Ectodermal cell (in vitro differentiated cells): ENCODE data around the gene BRD9.
"Not testable (repeated sequence)": the region's sequence is repeated elsewhere in the genome, so short reads cannot be mapped to it uniquely, and the experiment has no call there.

ENCODE experiments used
- H3K27ac ChIP-seq: 2 replicates; pipeline ENCODE4 v1.7.0; 2013; ENCODE audit warnings: mild to moderate bottlenecking, low read depth, low read length; ENCODE audit not compliant: insufficient read depth, poor library complexity, severe bottlenecking
- H3K27me3 ChIP-seq: 2 replicates; pipeline ENCODE4 v1.7.0; 2013; ENCODE audit warnings: mild to moderate bottlenecking, low read length; ENCODE audit not compliant: insufficient read depth, control insufficient read depth, poor library complexity, severe bottlenecking
- H3K36me3 ChIP-seq: one replicate; pipeline ENCODE4 v1.7.0; 2013; ENCODE audit warnings: low read length; ENCODE audit not compliant: control insufficient read depth, insufficient read depth
- H3K4me1 ChIP-seq: one replicate; pipeline ENCODE4 v1.7.0; 2013; ENCODE audit warnings: low read length; ENCODE audit not compliant: control insufficient read depth, insufficient read depth
- H3K4me3 ChIP-seq: 2 replicates; pipeline ENCODE4 v1.7.0; 2013; ENCODE audit warnings: low read depth, low read length, control low read depth; ENCODE audit not compliant: insufficient read depth
- H3K9me3 ChIP-seq: 2 replicates; pipeline ENCODE4 v1.7.0; 2013; ENCODE audit warnings: mild to moderate bottlenecking, low read length, moderate library complexity; ENCODE audit not compliant: control insufficient read depth
- WGBS, 2 experiments: methylation state at CpG; one replicate each; pipeline ENCODE4 v1.1.7; 2013; ENCODE audit warnings: missing lambda C conversion rate in 2 of 2; 5-methylcytosine and 5-hydroxymethylcytosine counted together

BRD9 gene

DNA sequence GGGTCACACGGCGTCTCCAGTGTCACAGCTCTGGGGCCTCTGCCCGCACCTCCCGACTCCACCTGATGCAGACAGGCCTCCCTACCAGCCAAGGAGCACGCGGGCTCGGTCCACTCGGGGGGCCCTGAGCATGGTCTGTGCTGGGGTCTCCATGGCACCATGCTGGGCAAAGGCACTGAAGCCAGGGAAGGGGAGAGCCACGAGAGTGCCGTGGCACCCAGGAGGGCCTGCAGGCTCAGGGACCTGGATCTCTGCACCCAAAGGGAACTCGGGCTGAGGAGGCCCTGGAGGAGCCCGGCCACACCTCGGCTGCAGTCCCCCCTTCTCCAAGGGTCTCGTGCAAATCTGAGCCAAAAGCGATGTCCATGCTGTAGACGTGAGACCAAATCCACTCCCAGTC, 48.2 kb downstream of the BRD9 start:
- not testable (repeated sequence) for H3K36me3 ChIP-seq, H3K4me3 ChIP-seq, H3K27ac ChIP-seq, H3K4me1 ChIP-seq, H3K9me3 ChIP-seq, H3K27me3 ChIP-seq
- WGBS, 2 experiments: 94 to 96% methylated on average over 13 to 14 of the region's 16 CpGs

- H3K27me3 ChIP-seq, H3K4me3 ChIP-seq, H3K9me3 ChIP-seq, H3K36me3 ChIP-seq, H3K27ac ChIP-seq, H3K4me1 ChIP-seq: not testable (repeated sequence)
- WGBS, 2 experiments: 88% methylated on average over 22 of the region's 22 CpGs
Measured at GRCh38 chr5:843926-844325, 48.7 kb downstream of the BRD9 start.

- not testable (repeated sequence) for H3K9me3 ChIP-seq, H3K27ac ChIP-seq, H3K27me3 ChIP-seq, H3K4me1 ChIP-seq, H3K4me3 ChIP-seq, H3K36me3 ChIP-seq
- WGBS, 2 experiments: 90 to 99% methylated on average over 12 to 14 of the region's 26 CpGs
Measured at GRCh38 chr5:843371-843770, 49.2 kb downstream of the BRD9 start.

GRCh38 chr5:842402-843221, 50.0 kb downstream of the BRD9 start:
- 93 to 94% methylated on average over 26 to 29 of the region's 32 CpGs for WGBS, 2 experiments
- H3K9me3 ChIP-seq, H3K36me3 ChIP-seq, H3K27me3 ChIP-seq, H3K4me3 ChIP-seq, H3K27ac ChIP-seq, H3K4me1 ChIP-seq: not testable (repeated sequence)

GRCh38 chr5:841531-842401, 50.8 kb downstream of the BRD9 start:
- not testable (repeated sequence) for H3K9me3 ChIP-seq, H3K36me3 ChIP-seq, H3K27me3 ChIP-seq, H3K4me1 ChIP-seq, H3K27ac ChIP-seq, H3K4me3 ChIP-seq
- WGBS, 2 experiments: 93 to 94% methylated on average over 10 to 12 of the region's 15 CpGs

DNA sequence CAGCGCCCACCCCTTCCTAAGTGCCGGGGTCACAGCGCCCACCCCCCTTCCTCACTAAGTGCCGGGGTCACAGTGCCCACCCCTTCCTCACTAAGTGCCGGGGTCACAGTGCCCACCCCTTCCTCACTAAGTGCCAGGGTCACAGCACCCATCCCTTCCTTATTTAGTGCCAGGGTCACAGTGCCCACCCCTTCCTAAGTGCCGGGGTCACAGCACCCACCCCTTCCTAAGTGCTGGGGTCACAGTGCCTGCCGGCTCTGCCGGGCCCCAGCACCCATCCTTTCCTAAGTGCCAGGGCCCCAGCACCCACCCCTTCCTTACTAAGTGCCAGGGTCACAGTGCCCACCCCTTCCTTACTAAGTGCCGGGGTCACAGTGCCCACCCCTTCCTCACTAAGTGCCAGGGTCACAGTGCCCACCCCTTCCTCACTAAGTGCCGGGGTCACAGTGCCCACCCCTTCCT, 51.6 kb downstream of the BRD9 start:
- H3K4me3 ChIP-seq, H3K4me1 ChIP-seq, H3K36me3 ChIP-seq, H3K27ac ChIP-seq, H3K9me3 ChIP-seq, H3K27me3 ChIP-seq: not testable (repeated sequence)
- WGBS, 2 experiments: 90 to 94% methylated on average over 4 to 9 of the region's 10 CpGs

- not testable (repeated sequence) for H3K4me1 ChIP-seq, H3K36me3 ChIP-seq, H3K27me3 ChIP-seq, H3K4me3 ChIP-seq, H3K27ac ChIP-seq, H3K9me3 ChIP-seq
- 95% methylated on average over 20 to 21 of the region's 21 CpGs for WGBS, 2 experiments
Measured at GRCh38 chr5:840118-840973, 52.3 kb downstream of the BRD9 start.

DNA sequence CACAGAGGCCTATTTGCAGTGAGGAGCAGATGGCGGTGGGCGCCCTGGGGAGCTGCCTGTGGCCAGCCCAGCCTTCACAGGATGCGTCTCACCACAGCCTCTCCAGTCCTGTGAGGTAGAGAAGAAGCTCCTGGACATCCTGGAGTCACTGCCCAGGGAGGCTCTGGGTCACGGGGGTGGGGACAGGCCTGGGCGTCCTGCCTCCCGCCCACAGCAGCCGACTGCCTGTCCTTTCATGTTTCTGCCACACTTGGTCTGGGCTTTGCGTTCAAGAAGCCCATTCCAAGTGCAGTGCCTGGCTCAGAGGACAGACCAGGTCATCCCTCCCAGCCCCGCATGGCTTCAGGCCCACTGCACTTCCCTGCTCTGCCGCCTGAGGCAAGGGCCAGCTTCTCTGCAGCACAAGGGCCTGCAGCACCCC, 54.2 kb downstream of the BRD9 start:
- H3K4me3 ChIP-seq, H3K36me3 ChIP-seq, H3K9me3 ChIP-seq, H3K27me3 ChIP-seq, H3K4me1 ChIP-seq, H3K27ac ChIP-seq: not testable (repeated sequence)
- 88 to 90% methylated on average over 10 of the region's 10 CpGs for WGBS, 2 experiments

DNA sequence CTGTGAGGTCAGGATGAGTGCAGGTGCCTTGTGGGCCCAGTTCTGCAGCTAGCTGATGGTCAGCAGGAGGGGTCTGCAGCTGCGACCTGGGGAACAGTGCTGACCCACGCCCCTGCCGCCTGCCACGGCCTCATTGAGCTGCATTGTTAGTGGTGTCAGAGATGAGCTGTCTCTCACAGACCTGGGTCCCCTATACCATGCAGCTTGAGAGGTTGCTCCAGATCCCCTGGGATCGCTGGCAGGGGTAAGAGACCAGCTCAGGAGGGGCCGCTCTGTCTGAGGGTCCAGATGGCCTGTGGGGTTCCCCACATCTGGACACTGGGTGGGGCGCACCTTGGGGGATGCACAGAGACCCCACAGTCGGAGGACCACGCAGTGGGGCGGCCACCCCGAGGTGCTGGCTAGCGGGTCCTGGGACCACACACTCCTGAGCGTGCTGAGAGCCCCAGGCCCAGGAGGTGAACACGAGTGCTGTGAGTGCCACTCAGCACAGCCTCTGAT, 54.9 kb downstream of the BRD9 start:
- not testable (repeated sequence) for H3K27me3 ChIP-seq, H3K4me3 ChIP-seq, H3K9me3 ChIP-seq, H3K4me1 ChIP-seq, H3K36me3 ChIP-seq, H3K27ac ChIP-seq
- WGBS, 2 experiments: 93 to 95% methylated on average over 14 of the region's 14 CpGs
